Measurements from ENCODE around the gene MYLK2.

The MYLK2 gene

DNA sequence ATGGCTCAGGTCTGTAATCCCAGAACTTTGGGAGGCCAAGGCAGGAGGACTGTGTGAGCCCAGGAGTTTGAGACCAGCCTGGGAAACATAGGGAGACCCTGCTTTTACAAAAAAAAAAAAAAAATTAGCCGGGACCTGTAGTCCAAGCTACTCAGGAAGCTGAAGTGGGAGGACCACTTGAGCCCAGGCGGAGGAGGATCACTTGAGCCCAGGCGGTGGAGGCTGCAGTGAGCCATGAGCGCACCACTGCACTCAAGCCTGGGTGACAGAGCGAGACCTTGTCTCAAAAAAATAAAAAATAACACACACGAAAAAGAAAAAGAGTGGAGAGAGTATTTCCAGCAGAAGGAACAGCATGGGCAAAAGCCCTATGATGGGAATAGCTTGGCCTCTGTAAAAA lies 53.2 kb downstream of the MYLK2 start:
- no peak for TF ChIP-seq POLR2A (IDR thresholded peaks at IDR 0.05; ENCODE audit: low read depth, low read length)
- no peak for FAIRE-seq
- no peak for DNase-seq (ENCODE audit: insufficient read length, low spot score)

DNA sequence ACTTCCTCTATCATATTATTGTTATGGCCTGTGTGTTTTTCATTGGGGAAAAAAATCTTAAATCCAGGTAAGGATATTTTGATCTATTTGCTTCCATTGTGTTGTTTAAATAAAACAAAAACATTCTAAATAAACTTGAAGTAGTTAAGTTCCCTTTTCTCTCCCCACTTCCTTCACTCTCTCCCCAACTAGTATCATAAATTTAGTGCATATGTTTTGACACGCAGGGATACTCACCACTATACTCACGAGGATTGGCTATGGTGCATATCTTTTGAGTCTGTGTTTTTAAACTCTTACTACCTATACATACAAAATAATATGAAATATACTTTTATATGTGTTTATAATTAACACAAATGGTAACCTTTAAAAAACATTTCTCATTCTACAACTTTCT lies 56.5 kb downstream of the MYLK2 start:
- DNase-seq (ENCODE audit: insufficient read length, low spot score) (no peak), FAIRE-seq (no peak)
- no peak for TF ChIP-seq POLR2A (IDR thresholded peaks at IDR 0.05; ENCODE audit: low read depth, low read length)

DNA sequence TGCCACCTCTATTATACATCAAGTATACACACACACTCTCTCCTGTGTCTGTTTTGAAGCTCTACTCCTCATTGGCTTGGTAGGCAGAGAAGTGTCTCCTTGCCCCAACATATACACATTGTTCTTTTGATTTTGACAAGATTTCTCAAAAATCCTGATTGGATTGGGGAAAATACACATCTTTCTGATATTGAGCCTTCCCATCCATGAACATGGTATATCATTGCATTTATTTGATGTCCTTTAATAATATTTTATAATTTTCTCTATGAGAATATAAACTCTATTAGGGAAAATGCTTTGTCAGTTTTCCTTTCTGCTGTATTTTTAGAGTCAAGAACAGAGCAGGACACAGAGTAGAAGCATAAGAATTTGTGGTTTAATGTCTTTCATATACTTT lies 58.5 kb downstream of the MYLK2 start:
- FAIRE-seq = no peak
- no peak for TF ChIP-seq POLR2A (IDR thresholded peaks at IDR 0.05; ENCODE audit: low read depth, low read length)
- no peak for DNase-seq (ENCODE audit: insufficient read length, low spot score)

DNA sequence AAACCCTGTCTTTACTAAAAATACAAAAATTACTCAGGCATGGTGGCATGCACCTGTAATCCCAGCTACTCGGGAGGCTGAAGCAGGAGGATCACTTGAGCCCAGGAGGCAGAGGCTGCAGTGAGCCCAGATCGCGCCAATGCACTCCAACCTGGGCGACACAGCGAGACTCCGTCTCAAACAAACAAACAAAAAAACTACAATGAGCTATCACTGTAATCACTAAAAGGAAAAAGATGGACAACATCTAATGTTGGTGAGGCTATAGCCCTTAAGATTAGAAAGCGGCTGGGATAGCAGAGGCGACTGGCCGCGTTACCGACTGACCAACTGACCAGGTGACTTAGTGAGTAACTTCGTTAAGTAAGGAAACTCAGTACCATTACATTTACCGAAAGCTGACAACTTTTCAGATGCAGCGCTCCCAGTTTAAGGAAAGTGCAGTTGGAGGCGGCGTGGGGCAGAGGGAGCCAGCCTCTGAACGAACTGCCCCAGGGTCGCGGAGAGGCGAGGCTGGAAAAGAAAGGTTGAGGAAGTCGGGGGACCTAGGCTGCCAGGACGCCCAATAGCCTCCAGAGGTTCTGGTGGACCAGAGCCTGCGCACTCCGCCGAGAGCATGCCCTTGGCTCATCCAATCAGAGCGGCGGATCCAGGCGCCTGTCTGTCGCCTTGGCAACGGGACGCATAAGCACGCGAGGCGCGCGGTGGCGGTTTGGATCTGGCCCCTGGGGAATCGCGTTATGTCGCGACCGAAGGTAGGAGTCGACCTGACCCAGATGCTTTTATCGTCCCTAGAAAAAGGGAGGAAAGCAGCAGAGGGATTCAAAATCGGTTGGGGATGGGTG lies 60.2 kb downstream of the MYLK2 start:
- peak; percentile 88 for TF ChIP-seq POLR2A (IDR thresholded peaks at IDR 0.05; ENCODE audit: low read depth, low read length)
- DNase-seq (ENCODE audit: insufficient read length, low spot score) (peak; percentile 98), FAIRE-seq (peak; percentile 6)

DNA sequence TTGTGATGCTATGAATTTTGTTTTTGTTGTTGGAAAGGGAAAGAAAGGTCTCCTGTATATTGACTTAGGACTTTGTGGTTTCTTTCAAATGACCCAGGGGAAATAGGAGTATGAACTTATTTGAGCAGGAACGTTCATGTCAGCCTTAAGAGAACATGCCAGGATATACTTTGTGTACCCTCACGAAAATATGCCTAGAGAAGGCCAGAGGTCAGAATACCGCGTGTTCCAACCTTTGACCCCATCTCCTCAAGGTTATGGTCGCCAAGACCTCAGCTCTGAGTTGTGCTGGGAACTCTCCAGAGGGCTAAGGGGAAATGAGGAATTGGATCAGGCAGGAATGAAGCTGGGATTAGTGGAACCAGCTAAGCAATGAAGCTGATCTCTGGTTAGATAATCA lies 62.8 kb downstream of the MYLK2 start:
- no peak for FAIRE-seq
- no peak for TF ChIP-seq POLR2A (IDR thresholded peaks at IDR 0.05; ENCODE audit: low read depth, low read length)

DNA sequence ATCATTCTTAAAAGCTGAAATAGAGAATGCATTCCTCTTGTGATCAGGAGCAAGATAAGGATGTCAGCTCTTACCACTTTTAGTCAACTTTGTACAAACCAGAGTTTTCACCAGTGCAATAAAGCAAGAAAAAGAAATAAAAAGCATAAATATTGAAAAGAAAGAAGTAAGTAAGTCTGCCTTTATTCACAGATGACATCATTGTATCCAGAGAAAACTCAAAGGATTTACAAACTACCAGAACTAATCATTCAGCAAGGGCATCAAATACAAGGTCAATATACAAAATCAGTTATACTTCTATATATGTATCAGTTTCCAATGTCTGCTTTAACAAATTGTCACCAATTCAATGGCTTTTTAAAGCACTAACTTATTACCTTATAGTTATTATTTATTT lies 64.7 kb downstream of the MYLK2 start:
- no peak for TF ChIP-seq POLR2A (IDR thresholded peaks at IDR 0.05; ENCODE audit: low read depth, low read length)
- FAIRE-seq = no peak

More for the DNA sequence above, 62.8 kb downstream of the MYLK2 start:
- no peak for DNase-seq (ENCODE audit: insufficient read length, low spot score)

More for the DNA sequence above, 64.7 kb downstream of the MYLK2 start:
- DNase-seq (ENCODE audit: insufficient read length, low spot score) = no peak

Data from H54 (cell line).